GM19452 (cell line): ENCODE data around the gene NDRG4.

Experiments used
- ATAC-seq: cut with Tn5 transposase; IDR thresholded peaks from one replicate; pipeline ENCODE4 v1.9.1; 2021; ENCODE audit not compliant: unreplicated experiment

Gene NDRG4

GRCh38 chr16:58493756-58494431, 6.0 kb upstream of the NDRG4 start:
- no peak for ATAC-seq

- peak; percentile 74 for ATAC-seq
Observed at GRCh38 chr16:58494981-58495520, 4.9 kb upstream of the NDRG4 start.

DNA sequence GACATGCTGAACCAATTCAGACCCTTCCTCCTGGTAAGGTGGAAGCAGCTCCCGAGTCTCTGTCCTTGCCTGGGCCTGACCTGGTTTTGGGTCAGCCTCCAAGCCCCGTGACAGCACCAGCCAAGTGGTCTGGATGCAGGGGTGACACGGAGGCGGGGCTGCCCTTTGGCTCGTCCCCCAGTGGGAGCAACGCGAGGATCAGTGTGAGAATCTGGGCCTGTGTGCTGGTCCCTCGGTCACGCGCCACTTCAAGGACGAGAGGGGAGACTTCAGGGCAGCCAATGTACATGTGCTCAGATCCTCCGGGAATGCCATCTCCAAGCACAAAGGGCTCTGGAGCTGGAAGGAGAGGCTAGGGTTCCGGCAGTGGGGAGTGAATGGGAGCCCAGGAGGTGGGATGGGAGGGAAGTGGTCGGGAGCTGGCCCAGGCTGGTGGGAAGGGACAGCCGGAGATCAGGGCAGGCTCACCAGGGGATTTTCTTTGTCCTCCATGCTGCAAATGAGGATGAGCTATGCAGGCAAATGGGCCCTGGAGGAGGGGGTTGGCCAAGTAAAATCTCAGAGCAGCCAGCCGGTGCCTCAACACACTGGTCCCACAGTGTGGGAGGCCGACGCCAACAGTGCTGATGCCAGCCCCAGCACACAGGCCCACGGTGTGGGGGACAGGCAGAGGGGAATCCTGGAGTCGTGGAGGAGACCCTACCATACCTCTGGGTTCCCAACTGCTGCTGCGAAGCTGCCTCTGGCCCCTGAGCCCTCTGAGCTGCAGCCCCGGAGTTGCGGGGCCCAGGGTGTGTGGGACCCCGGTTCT, 4.2 kb upstream of the NDRG4 start:
- no peak for ATAC-seq

DNA sequence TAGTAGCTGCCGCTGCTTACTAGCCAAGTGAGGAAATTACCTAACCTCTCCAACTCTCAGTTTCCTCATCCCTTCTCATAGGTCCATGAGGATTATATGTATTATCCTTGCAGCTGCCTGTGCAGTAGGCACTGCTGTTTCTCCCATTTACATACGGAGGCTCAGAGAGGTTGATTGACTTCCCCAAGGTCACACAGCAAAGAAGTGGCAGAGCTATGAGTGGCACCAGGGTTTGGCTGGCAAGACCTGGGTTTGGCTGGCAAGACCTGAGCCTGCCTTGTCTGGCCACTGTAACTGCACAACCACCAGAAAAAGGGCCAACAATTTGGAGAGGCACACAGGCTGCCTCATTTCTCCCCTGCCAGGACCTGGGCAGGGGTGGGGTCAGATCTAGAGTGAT, 2.5 kb upstream of the NDRG4 start:
- no peak for ATAC-seq

GRCh38 chr16:58497935-58498334, 2.0 kb upstream of the NDRG4 start:
- no peak for ATAC-seq

- ATAC-seq: no peak
Observed at GRCh38 chr16:58498341-58499091, 1.4 kb upstream of the NDRG4 start.

DNA sequence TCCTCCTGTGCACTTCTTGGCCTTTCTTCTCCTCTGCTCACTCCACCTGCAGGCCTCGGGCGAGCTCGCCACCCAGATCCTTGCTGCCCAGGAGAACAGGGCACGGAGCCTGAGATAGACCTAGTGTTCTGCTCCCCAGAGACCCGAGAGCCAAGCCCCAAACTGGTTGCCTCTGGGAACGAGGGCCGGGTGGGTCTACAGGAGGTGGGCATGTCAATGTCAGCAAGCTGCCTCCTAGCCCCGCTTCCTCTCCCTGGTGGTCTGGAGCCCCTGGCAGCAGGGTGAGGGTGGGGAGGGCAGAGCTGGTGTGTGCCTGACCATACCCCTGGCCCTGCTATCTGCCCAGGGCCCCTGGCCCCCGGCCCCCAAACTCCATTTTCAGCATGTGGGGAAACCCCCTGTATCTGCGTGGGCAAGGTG, 841 bp upstream of the NDRG4 start:
- no peak for ATAC-seq

- no peak for ATAC-seq
Observed at GRCh38 chr16:58500430-58501241, 693 bp downstream of the NDRG4 start.

DNA sequence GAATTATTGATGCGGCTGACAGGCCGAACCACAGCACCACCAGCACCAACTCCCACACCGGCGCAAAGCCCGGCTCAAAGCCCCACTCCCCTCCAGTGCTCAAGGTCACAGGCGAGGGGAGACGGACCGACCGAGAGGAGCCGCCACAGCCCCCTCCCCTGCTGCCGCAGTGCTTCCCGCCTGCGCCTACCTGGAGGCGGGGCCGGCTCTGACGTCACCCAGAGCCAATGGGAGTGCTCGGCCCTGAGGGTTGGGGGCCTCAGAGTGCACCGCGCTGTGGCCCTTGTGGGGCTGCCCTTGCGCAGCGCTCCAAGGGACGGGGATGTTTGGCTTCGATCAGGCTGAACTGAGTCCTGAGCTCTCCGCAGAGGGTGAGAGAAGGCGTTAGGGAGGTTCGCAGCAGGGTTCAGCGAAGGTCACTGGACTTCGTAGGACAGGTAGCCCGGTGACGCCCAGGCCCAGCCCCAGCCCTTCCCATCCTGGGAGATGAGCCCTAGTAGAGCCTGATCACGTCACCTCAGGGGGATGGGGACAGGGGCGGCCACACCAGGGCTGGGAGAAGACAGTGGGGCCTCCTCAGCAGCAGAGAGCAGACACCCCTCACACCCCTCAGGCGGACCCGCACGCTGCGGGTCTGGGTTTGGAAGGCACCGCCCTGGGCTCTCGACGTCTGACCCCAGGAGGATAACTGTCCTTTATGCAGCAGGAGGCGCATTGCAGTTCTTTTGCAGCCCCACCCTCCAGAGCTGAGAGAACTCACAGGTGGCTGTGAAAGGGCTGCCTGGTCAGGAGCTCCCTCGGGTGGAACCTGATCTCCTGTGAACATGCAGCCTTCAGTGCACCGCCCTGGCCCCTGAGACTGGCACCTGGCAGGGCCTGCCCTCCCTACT, 1.5 kb downstream of the NDRG4 start:
- ATAC-seq: no peak

DNA sequence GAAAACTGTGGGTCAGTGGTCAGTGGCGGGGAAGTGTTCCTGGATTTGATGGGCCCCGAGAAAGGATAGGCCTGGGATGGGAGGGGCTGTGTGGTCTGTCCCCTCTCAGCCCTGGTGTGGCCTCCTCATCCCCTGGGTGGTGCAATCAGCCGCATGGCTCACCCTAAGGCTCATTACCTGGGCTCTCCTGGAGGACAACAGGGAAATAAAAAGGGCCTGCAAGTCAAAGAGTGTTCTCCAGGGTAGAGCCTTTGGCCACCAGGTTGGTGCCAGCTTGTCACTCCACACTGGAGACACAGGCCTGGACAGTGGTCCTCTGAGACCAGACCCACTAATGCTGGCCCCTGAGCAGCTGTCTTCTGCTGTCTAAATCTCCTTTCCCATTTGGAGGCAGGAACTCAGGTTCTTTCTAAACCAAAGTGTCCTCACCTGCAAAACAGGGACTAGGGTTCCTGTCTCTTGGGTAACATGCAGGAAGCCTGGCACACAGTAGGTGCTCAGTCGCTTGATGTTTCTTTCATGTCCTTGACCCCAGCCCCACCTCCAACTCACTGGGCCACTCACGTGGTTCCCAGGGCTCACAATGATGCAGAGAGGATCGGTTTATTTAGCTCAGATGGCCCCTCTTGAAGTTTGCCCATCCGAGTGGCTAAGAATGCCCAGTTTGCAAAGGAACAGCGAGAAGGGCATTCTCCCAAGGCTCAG, 2.4 kb downstream of the NDRG4 start:
- ATAC-seq: no peak

- ATAC-seq: no peak
Observed at GRCh38 chr16:58503166-58503862, 3.4 kb downstream of the NDRG4 start.

DNA sequence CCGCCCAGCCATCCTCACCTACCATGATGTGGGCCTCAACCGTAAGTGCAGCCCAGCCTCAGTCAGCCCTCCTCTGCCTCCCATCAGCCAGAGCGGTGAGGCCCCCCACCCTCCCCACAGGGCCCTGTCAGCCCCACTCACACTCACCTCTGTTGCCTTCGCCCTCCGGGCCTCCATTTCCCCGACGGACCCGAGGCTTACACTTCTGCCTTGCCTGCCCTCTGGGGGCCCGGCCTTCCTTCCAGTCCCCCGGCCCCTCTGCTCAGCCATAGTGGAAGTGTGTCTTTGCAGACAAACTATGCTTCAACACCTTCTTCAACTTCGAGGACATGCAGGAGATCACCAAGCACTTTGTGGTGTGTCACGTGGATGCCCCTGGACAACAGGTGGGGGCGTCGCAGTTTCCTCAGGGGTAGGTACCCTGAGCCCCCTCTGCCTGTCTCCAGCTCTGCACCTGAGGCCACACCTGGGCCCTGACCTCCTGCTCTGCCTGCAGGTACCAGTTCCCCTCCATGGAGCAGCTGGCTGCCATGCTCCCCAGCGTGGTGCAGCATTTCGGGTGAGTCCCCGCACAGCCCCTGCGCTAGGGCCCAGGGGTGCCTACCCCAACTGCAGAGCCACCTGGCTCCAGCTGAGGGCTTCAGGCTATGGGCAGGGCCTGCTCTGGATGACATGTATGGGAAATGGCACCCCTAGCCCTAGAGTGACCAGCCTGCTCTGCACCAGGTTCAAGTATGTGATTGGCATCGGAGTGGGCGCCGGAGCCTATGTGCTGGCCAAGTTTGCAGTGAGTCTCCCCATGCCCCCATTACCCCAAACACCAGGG, 4.1 kb downstream of the NDRG4 start:
- no peak for ATAC-seq

DNA sequence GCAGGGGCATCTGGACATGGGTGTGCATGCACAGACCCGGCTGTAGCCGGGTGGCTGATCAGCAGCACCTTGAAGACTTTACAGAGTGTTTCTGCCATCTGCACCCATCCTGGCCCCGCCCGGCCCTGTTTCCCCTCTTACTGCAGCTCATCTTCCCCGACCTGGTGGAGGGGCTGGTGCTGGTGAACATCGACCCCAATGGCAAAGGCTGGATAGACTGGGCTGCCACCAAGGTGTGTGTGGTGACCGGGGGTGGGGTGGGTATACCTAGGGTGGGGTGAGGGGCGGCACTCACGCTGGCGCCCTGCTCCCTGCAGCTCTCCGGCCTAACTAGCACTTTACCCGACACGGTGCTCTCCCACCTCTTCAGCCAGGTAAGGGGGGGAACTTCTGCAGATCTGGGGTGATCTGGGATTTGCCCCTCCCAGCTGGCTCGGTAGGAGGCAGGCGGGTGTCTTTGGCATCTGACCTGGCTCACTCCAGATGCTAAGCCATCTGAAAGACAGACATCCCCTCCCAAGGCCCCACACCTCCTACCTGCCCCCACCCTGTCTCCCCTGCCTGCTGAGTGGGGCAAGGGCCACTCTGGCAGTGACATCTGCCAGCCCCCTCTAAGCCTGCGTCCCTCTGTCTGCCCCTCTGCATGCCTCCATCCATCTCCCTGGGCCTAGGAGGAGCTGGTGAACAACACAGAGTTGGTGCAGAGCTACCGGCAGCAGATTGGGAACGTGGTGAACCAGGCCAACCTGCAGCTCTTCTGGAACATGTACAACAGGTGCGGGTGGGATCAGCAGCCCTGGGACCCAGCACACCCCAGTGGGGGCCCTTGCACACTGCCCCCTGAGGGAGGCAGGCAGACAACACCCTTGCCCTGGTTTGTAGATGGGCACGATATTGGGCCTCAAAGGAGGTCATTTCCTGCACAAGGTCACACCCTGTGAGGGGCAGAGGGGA, 6.6 kb downstream of the NDRG4 start:
- ATAC-seq: no peak

DNA sequence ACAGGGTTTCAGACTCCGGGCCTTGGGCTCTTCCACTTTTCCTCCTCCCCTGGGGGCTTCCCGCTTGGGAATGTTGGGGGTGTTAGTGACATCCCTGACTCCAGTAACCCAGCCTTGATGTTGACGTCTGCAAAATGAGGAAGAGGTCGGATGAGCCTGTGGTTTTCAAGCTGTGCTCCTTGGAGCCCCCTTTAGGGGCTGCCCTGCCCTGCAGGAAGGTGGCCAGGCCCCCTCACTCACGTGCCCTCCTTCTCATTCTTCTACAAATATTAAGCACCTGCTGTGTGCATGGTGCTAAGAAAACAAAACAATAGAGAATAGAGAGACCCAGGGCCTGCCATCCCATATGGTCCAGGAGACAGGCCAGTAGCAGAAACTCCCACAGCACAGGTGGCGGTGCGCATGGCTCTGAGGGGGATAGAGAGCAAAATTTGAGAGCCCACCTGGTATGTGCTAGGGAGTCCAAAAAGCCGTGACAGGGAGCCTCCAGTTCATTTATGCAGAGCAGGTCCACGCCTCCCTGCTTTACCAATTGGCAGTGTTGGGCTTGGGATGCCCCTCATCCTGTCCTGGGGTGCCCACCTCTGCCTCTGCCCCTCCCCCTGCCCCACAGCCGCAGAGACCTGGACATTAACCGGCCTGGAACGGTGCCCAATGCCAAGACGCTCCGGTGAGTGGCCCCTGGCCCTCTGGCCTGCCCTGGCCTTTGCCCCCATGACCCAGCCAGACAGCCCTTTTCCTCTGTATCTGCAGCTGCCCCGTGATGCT, 7.4 kb downstream of the NDRG4 start:
- ATAC-seq: no peak

- ATAC-seq: no peak
Observed at GRCh38 chr16:58507963-58508670, 8.2 kb downstream of the NDRG4 start.
